SJCRH30 (cell line): ENCODE results near the gene AP3M1. TPM values are rescaled to one million over a fixed set of nuclear protein-coding genes. Genes with fewer than 3 reads are reported as not detected.
"Not testable (repeated sequence)": the region's sequence is repeated elsewhere in the genome, so short reads cannot be mapped to it uniquely, and the experiment has no call there.

Source experiments
- DNase-seq, 2 experiments: peaks; one replicate each; pipeline ENCODE4 v3.0.0-alpha.2; 2015 to 2020
- H3K27ac ChIP-seq: fragments of 250-450 bp; sonication (Bioruptor Pico); 2 replicates; pipeline ENCODE4 v1.5.1; 2020; ENCODE audit warnings: mild to moderate bottlenecking, moderate library complexity
- H3K27me3 ChIP-seq: fragments of 250-450 bp; sonication (Bioruptor Pico); 2 replicates; pipeline ENCODE4 v1.5.1; 2020; ENCODE audit warnings: mild to moderate bottlenecking, moderate library complexity
- H3K36me3 ChIP-seq: fragments of 250-450 bp; sonication (Bioruptor Pico); 2 replicates; pipeline ENCODE4 v1.5.1; 2020; ENCODE audit warnings: mild to moderate bottlenecking, moderate library complexity
- H3K4me1 ChIP-seq: fragments of 250-450 bp; sonication (Bioruptor Pico); 2 replicates; pipeline ENCODE4 v1.5.1; 2020; ENCODE audit warnings: mild to moderate bottlenecking, moderate library complexity
- H3K4me3 ChIP-seq: fragments of 250-450 bp; sonication (Bioruptor Pico); 2 replicates; pipeline ENCODE4 v1.5.1; 2020; ENCODE audit warnings: mild to moderate bottlenecking, moderate library complexity
- H3K9me3 ChIP-seq: fragments of 250-450 bp; sonication (Bioruptor Pico); replicated peaks from 2 replicates; pipeline ENCODE4 v1.5.1; 2020; ENCODE audit warnings: mild to moderate bottlenecking, moderate library complexity
- total RNA-seq: library from RNA; depleted of rRNA; stranded (reverse); fragments of >200 nt; shearing (Covaris generic); gene quantifications from 2 replicates; pipeline ENCODE4 v1.2.3, GENCODE V29; 2014

AP3M1 gene
- total RNA-seq, 1 experiment from 2014 or later: 43.1 TPM

- not testable (repeated sequence) for H3K4me3 ChIP-seq, H3K9me3 ChIP-seq, H3K4me1 ChIP-seq, H3K27me3 ChIP-seq, DNase-seq, H3K27ac ChIP-seq, H3K36me3 ChIP-seq
Measured at GRCh38 chr10:74146980-74147379, 3.6 kb downstream of the AP3M1 start.

GRCh38 chr10:74145133-74145532 is 5.5 kb downstream of the AP3M1 start:
- DNase-seq: no peak
- Histone ChIP-seq H3K4me3 (no peak overlapping the region), H3K27ac (no peak overlapping the region), H3K4me1 (no peaks in the 10 kb centered on the region), H3K36me3 (no peaks in the 10 kb centered on the region), H3K27me3 (no peaks in the 10 kb centered on the region), H3K9me3 (no peaks in the 10 kb centered on the region)

DNA sequence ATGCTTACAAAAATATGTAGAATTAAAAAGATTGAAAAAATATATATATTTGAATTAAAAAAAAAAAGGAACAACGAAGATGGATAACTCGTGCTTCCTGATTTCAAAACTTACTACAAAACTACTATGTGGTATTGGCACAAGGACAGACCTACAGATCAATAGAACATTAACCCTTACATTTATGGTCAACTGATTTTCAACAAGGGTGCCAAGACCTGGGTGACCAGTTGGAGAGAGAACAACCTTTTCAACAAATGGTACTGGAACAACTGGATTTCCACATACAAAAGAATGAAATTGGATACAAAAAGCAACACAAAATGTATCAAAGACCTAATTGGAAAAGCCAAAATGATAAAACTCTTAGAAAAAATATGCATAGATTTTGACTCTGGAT is 10.1 kb downstream of the AP3M1 start:
- H3K4me1 ChIP-seq: no peaks in the 10 kb centered on the region
- no peaks in the 10 kb centered on the region for H3K27me3 ChIP-seq
- H3K9me3 ChIP-seq: no peaks in the 10 kb centered on the region
- peaks cover 26% of the 10 kb centered on the region for H3K36me3 ChIP-seq
- DNase-seq: no peak
- no peak overlapping the region for H3K27ac ChIP-seq
- H3K4me3 ChIP-seq: no peak overlapping the region

DNA sequence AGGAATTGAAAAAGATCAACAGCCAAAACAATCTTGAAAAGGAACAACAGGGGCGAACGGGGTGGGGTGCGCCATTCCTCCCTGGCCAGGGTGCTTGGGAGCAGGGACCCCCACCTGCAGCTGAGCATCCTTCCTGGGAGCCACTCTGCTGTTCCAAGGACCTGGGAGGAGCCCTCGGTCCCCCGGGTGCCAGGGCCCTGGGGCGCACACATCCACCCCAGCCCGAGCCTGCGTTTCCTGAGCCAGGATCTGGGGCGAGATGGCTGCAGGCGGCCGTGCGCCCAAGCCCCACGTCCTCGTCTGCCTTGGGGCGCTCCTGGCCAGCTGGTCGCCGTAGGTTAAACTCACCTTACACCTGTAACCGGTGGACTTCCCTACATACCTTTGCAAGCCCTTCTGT is 10.6 kb downstream of the AP3M1 start:
- H3K27me3 ChIP-seq: no peaks in the 10 kb centered on the region
- peaks cover 30% of the 10 kb centered on the region for H3K36me3 ChIP-seq
- no peaks in the 10 kb centered on the region for H3K4me1 ChIP-seq
- H3K9me3 ChIP-seq: no peaks in the 10 kb centered on the region
- no peak overlapping the region for H3K4me3 ChIP-seq
- no peak for DNase-seq
- no peak overlapping the region for H3K27ac ChIP-seq

DNA sequence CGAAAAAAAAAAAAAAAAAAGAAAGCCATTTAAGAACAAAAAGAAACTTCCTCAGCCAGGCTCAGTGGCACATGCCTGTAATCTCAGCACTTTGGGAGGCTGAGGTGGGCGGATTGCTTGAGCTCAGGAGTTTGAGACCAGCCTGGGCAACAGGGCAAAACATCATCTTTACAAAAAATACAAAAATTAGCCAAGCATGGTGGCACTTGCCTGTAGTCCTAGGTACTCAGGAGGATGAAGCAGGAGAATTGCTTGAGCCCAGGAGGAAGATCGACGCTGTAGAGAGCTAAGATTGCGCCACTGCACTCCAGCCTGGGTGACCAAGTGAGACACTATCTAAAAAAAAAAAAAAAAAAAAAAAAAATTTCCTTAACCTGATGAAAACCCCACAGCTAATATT is 12.0 kb downstream of the AP3M1 start:
- H3K27ac ChIP-seq, DNase-seq, H3K27me3 ChIP-seq, H3K4me3 ChIP-seq, H3K9me3 ChIP-seq, H3K4me1 ChIP-seq: not testable (repeated sequence)
- peaks cover 34% of the 10 kb centered on the region for H3K36me3 ChIP-seq

- no peaks in the 10 kb centered on the region for H3K27me3 ChIP-seq
- H3K36me3 ChIP-seq: peaks cover 34% of the 10 kb centered on the region
- no peaks in the 10 kb centered on the region for H3K4me1 ChIP-seq
- DNase-seq: no peak
- H3K9me3 ChIP-seq: no peaks in the 10 kb centered on the region
- H3K27ac ChIP-seq: no peak overlapping the region
- H3K4me3 ChIP-seq: no peak overlapping the region
Measured at GRCh38 chr10:74137992-74138391, 12.6 kb downstream of the AP3M1 start.

DNA sequence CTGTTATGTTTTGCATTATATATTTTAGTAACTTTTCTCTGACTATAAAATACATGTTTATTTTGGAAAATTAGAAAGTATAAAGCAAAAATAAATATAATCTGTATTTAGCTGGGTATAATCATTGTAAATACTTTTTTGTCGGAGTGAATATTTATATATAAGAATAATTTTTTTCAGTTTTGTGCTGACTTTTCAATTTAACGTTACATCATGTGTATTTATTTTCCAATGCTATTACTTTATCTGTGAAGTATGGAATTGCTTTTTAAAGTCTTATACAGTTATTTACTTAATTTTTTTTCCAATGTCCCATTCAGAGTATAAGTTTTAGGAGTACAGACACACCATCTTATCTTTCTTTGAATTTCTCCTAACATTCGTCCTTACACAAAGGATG is 15.2 kb downstream of the AP3M1 start:
- Histone ChIP-seq H3K4me1 (no peaks in the 10 kb centered on the region), H3K27me3 (no peaks in the 10 kb centered on the region), H3K9me3 (no peaks in the 10 kb centered on the region), H3K36me3 (peaks cover 34% of the 10 kb centered on the region), H3K27ac (no peak overlapping the region), H3K4me3 (no peak overlapping the region)
- no peak for DNase-seq

DNA sequence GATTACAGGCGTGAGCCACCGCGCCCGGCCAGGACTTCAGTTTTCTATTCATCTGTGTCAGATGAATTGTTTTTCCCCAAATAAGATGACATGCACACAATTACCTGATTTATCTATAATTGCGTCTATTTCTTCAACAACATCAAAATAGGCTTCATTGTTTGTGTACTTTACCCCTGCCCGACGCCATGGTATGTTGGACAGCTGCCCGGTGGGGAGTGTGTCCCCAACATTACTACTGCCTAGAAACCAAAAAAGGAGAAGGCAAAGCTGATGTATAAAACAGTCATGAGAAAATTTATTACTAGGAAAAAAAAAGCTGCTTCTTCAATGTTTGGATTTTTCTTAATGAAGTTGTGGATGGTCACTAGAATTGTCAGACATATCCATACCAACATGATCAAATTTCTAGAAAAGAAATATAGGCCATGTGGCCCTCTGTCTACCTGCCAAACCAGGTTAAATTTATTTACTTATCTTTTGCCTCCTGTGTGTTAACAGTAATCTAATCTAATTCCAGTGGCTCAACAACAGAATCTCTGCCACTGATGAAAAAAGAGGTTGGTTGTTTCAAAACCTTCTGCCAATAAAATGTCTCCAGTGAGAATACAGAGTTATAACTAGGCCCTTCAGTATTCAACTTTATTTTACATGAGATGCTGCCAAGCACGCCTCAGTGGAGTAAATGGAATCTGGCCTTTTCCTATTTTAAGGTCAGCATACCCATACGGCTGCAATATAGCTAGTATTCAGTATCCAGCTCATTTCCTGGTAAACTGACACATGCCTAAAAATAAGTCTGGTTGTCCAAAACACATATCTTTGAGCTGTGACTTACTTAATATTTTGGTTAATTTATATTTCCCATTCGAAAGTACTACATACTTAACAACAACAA is 16.5 kb downstream of the AP3M1 start:
- Histone ChIP-seq H3K9me3 (no peaks in the 10 kb centered on the region), H3K27me3 (no peaks in the 10 kb centered on the region), H3K4me1 (no peaks in the 10 kb centered on the region), H3K36me3 (peaks cover 34% of the 10 kb centered on the region), H3K27ac (no peak overlapping the region), H3K4me3 (no peak overlapping the region)
- no peak for DNase-seq

GRCh38 chr10:74123081-74123480 is 27.5 kb downstream of the AP3M1 start:
- Histone ChIP-seq H3K4me1 (no peaks in the 10 kb centered on the region), H3K27ac (no peak overlapping the region), H3K27me3 (no peaks in the 10 kb centered on the region), H3K36me3 (peaks cover 45% of the 10 kb centered on the region), H3K4me3 (no peak overlapping the region), H3K9me3 (no peaks in the 10 kb centered on the region)
- DNase-seq: no peak

DNA sequence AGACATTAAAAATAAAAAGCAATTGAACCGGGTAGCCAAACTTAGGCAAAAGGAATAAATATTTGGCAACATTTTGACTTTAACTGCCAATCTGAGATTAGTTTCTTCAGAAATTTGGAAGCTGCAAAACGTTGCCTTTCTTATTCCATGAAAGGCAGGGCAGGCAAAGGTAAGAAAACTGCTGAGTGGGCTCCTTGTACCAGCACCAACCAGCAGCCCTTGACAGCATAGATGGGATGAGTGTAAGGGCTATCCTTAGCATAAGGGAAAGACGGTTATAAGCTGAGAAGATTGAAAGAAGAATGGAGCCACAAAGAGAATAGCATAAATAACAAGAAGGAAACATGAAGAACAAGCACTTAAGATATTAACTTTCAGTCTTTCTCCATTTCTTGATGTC is 28.6 kb downstream of the AP3M1 start:
- Histone ChIP-seq H3K27me3 (no peaks in the 10 kb centered on the region), H3K27ac (no peak overlapping the region), H3K36me3 (peaks cover 46% of the 10 kb centered on the region), H3K4me3 (no peak overlapping the region), H3K9me3 (no peaks in the 10 kb centered on the region), H3K4me1 (no peaks in the 10 kb centered on the region)
- no peak for DNase-seq

DNA sequence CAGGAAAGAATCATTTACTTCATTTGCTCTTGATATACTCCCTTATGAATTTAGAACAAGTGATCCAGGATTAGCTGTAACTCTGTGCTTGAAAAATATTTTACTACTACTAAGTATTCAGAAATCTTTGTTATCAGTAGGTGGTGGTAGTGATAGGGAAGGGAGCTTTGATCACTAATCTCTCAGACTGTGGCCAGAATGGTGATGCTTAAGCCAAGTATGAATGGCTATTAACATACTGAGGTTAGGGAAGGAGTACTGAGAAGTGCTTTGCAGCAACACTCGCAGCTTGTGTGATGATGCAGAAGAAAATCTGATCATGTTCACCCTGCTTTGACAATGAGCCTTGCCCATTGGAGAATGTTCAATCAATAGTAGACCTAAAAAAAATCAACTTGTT is 29.3 kb downstream of the AP3M1 start:
- Histone ChIP-seq H3K36me3 (peaks cover 51% of the 10 kb centered on the region), H3K27me3 (no peaks in the 10 kb centered on the region)
- no peak for DNase-seq

DNA sequence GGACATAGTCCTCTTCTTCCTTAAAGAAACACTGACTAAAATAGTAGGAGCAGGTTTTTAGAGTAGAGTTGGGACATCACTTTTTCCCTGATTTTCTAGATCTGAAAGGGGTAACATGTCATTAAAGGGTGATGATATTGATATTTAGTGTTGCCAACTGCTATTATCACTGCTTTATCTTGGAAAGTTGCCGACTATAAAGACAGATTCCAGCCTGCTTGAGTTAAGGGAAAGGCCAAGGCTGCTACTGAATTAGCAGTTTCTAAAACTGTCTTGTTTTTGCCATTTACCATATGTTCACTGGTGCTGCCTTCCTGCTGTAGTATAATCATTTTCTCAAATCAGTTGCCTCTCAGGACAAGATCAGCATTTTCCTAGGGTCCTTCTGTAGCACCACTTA is 29.7 kb downstream of the AP3M1 start:
- Histone ChIP-seq H3K27ac (no peak overlapping the region), H3K9me3 (no peaks in the 10 kb centered on the region), H3K36me3 (peaks cover 55% of the 10 kb centered on the region), H3K27me3 (no peaks in the 10 kb centered on the region), H3K4me1 (no peaks in the 10 kb centered on the region), H3K4me3 (no peak overlapping the region)
- no peak for DNase-seq

More for the DNA sequence above, 29.3 kb downstream of the AP3M1 start:
- Histone ChIP-seq H3K4me1 (no peaks in the 10 kb centered on the region), H3K27ac (no peak overlapping the region), H3K9me3 (no peaks in the 10 kb centered on the region), H3K4me3 (no peak overlapping the region)

DNA sequence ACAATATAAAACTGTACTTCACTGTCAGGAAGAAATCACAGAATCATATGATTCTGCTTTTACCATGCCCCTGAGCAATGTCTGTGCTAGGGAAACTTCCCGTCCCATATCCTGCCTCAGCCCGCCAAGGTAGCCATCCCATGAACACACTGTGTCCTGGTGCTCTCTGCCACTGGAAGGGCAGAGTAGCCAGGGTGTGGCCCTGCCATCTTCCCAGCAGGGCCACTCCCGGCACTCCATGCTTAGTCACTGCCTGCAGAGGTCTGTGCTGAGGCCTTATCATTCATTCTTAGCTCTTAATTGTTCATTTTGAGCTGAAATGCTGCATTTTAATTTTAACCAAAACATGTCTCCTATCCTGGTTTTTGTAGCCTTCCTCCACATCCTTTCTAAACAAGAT is 31.8 kb downstream of the AP3M1 start:
- peaks cover 68% of the 10 kb centered on the region for H3K36me3 ChIP-seq
- no peaks in the 10 kb centered on the region for H3K4me1 ChIP-seq
- no peak overlapping the region for H3K27ac ChIP-seq
- no peaks in the 10 kb centered on the region for H3K9me3 ChIP-seq
- no peak overlapping the region for H3K4me3 ChIP-seq
- DNase-seq: no peak
- no peaks in the 10 kb centered on the region for H3K27me3 ChIP-seq

DNA sequence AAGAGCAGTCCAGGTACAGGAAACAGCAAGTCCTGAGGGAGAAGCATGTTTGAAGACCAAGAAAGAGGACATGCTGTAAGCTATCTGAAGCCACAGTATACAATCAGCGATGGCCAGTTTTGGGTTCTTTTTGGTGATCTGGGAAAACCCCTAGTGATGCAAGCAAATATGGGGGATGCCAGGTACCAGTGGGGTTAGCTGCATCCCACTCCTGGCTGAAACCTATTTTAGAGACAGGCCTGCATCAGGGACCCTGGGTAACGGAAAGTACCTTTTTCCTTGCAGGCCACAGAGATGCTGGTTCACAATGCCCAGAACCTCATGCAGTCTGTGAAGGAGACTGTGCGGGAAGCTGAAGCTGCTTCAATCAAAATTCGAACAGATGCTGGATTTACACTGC is 32.9 kb downstream of the AP3M1 start:
- no peak for DNase-seq
- Histone ChIP-seq H3K4me3 (no peak overlapping the region), H3K27ac (no peak overlapping the region), H3K9me3 (no peaks in the 10 kb centered on the region), H3K4me1 (no peaks in the 10 kb centered on the region), H3K36me3 (peaks cover 64% of the 10 kb centered on the region), H3K27me3 (no peaks in the 10 kb centered on the region)

DNA sequence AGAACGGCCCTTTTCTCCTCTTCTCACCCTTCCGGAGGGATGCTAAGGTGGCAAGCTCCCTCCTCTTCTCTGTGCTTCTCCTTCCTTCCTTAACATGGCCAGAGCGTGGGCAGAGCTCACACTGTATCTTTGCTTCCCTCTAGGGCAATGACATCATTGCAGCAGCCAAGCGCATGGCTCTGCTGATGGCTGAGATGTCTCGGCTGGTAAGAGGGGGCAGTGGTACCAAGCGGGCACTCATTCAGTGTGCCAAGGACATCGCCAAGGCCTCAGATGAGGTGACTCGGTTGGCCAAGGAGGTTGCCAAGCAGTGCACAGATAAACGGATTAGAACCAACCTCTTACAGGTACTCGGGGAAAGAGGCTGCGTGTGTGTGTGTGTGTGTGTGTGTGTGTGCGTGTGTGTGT is 36.6 kb downstream of the AP3M1 start:
- Histone ChIP-seq H3K4me1 (no peaks in the 10 kb centered on the region), H3K36me3 (peaks cover 73% of the 10 kb centered on the region), H3K27me3 (no peaks in the 10 kb centered on the region), H3K4me3 (no peak overlapping the region), H3K27ac (no peak overlapping the region), H3K9me3 (no peaks in the 10 kb centered on the region)
- DNase-seq: no peak

GRCh38 chr10:74113546-74113945 is 37.1 kb downstream of the AP3M1 start:
- Histone ChIP-seq H3K4me3 (no peak overlapping the region), H3K36me3 (peaks cover 74% of the 10 kb centered on the region), H3K4me1 (no peaks in the 10 kb centered on the region), H3K27ac (no peak overlapping the region), H3K27me3 (no peaks in the 10 kb centered on the region), H3K9me3 (no peaks in the 10 kb centered on the region)
- no peak for DNase-seq
